GM12864 (cell line): ENCODE data around the gene FGFR1OP2.
A peak's percentile ranks its signal among the peaks of the same experiment; 100 is the strongest.
"Not testable (repeated sequence)": the region's sequence is repeated elsewhere in the genome, so short reads cannot be mapped to it uniquely, and the experiment has no call there.

ENCODE experiments used
- DNase-seq: peaks from one replicate; pipeline ENCODE4 v3.0.0-alpha.2; 2011; ENCODE audit warnings: low read depth
- H3K4me3 ChIP-seq: 2 replicates; pipeline ENCODE4 v1.5.1; 2011; ENCODE audit warnings: mild to moderate bottlenecking, low read depth, low read length, control low read depth
- CTCF ChIP-seq: IDR thresholded peaks from 2 replicates; pipeline ENCODE4 v1.5.1; 2011; ENCODE audit warnings: low read depth, mild to moderate bottlenecking, moderate library complexity, low read length, control low read depth, inconsistent platforms; ENCODE audit errors: missing control alignments

Gene FGFR1OP2

GRCh38 chr12:26937863-26938700 is at the start of gene FGFR1OP2, which contains the start of gene INTS13:
Gene FGFR1OP2, plus strand, starts transcription at chr12:26938470. Its CDS starts 15,689 bp downstream, at chr12:26954159.
Gene INTS13, minus strand, starts transcription at chr12:26937981. Its CDS starts 1,178 bp downstream, at chr12:26936803.
- TF ChIP-seq CTCF: no peak
- peak; percentile 94 for DNase-seq
- H3K4me3 ChIP-seq: peak within 1 kb of the TSS; percentile 100

- H3K4me3 ChIP-seq: no peak overlapping the region
- DNase-seq: no peak
Observed at GRCh38 chr12:26890784-26891183, 47.5 kb upstream of the FGFR1OP2 start.

DNA sequence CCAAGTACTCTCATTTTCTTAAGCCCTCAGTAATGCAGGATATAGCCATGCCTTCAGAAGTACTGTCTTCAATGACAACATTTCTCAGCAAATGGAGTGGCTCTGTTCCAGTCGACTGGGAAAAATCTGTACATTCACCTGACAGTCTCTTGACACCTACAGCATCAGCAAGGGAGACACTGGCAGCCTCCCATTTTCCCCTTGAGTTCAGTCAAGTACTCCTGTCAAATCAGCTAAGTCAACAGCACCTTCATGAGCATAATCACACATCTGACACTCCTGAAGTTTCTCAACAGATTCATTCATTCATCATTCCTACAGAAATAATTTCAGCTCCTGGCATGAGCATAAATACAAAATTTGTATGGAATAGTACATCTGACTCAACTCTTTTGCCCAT is 46.6 kb upstream of the FGFR1OP2 start:
- H3K4me3 ChIP-seq: no peak overlapping the region
- DNase-seq: no peak
- TF ChIP-seq CTCF: no peak

More at GRCh38 chr12:26890784-26891183, 47.5 kb upstream of the FGFR1OP2 start:
- no peak for TF ChIP-seq CTCF

DNA sequence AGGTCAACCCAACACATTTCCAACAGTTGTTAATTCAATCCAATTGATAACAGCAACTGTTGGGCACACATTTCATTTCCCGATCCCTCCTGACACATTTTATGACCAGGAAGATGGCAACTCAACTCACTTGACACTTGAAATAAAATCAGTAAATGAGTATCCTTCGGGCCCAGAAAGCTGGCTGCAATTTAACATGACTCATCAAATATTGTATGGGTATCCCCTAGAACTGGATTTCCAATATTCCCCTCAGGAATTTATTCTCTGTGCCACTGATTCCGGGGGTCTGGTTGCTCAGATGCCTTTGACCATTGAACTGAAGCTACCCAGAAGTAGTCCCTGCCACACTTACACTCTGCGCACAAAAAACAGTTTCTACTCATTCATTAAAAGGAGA is 42.6 kb upstream of the FGFR1OP2 start:
- no peak overlapping the region for H3K4me3 ChIP-seq
- DNase-seq: no peak
- no peak for TF ChIP-seq CTCF

DNA sequence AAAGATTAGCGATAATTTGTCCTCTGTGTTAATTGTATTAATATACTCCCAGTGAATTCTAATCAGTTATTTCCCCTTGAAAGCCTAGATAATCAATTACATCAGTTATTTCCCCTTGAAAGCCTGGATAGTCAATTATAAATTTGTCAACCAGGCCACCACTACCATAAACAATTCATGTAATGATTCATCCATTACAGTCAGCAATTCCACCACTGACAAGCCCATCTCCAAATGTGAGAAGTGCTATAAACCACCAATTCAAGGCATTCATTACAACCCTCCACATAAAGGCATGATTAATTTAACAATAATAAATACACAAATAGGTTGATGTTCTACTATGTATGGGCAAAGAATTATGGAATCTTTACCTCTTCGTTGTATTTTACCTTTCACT is 41.4 kb upstream of the FGFR1OP2 start:
- H3K4me3 ChIP-seq: no peak overlapping the region
- no peak for DNase-seq
- no peak for TF ChIP-seq CTCF

- H3K4me3 ChIP-seq, DNase-seq: not testable (repeated sequence)
Observed at GRCh38 chr12:26903396-26903795, 34.9 kb upstream of the FGFR1OP2 start.

DNA sequence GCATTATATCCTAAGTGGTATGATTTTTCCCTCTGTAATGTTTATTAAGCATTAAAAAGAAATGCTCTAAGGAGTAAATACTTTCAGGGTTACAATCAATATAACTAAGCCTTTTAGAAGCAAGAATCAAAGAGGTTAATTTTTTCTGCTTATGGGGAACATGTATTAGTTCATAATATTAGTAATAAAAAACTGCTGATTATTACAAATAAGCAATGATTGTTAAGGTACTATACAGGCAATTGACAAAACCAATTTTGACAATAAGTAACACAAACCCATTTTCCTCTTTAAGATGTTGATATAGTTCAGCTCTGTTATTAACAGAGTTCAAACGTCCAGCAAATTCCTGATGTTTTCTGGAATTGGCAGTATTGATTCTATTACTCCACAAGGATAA is 32.2 kb upstream of the FGFR1OP2 start:
- no peak for TF ChIP-seq CTCF
- no peak for DNase-seq
- H3K4me3 ChIP-seq: no peak overlapping the region
